HepG2 (cell line): ENCODE data around the gene BCAN. TPM values are rescaled to one million over a fixed set of nuclear protein-coding genes. Genes with fewer than 3 reads are reported as not detected.
A peak's percentile ranks its signal among the peaks of the same experiment; 100 is the strongest.

Source experiments
- ATAC-seq: fragments of 200-7000 bp; cut with Tn5 transposase; 3 replicates; pipeline ENCODE4 v1.9.1; 2020; ENCODE audit warnings: mild to moderate bottlenecking, moderate library complexity
- BruUV-seq: library from RNA; stranded (reverse); fragments of 400-500 nt; replicated peaks from 2 replicates; lab custom pipeline; 2021; lab: Mats Ljungman, UMichigan
- CTCF ChIA-PET: fragments of 300-600 bp; formaldehyde crosslinking; extraction: SDS; loops from one replicate; lab custom pipeline; 2021; ENCODE audit warnings: low total read pairs, inconsistent platforms, low intra/inter-chr PET ratio; lab: Yijun Ruan, JAX
- POLR2A ChIA-PET: fragments of 350-600 bp; sonication (Branson Sonifier 250); formaldehyde crosslinking; loops from one replicate; lab custom pipeline; 2020; ENCODE audit warnings: antibody characterized with exemption, inconsistent platforms; lab: Yijun Ruan, JAX
- DNase-seq: peaks from one replicate; pipeline ENCODE4 v3.0.0-alpha.2; 2015; ENCODE audit warnings: low spot score
- FAIRE-seq: peaks from 3 replicates; lab custom pipeline; 2011; peaks lifted over from hg19 to GRCh38; lab: Jason Lieb, UNC
- H2AFZ ChIP-seq: one replicate; pipeline ENCODE4 v1.6.1; 2011; ENCODE audit warnings: low read length, inconsistent platforms
- H3K27ac ChIP-seq: fragments of 300-600 bp; 3 replicates; pipeline ENCODE4 v1.8.0; 2011; ENCODE audit warnings: mixed run types, mild to moderate bottlenecking, mixed read lengths, low read length, inconsistent platforms; ENCODE audit not compliant: insufficient read depth; ENCODE audit errors: extremely low read length
- H3K27me3 ChIP-seq, 2 experiments: fragments of 200-600 bp in 1 of 2; 2 replicates in 1 of 2; 3 replicates in 1 of 2; pipeline versions ENCODE4 v1.6.0 to v1.8.0; 2011; ENCODE audit warnings: low read length in 2 of 2, mild to moderate bottlenecking in 2 of 2, moderate library complexity in 2 of 2, inconsistent platforms in 1 of 2; ENCODE audit not compliant: insufficient read depth in 2 of 2, control insufficient read depth in 1 of 2
- H3K36me3 ChIP-seq, 2 experiments: fragments of 200-600 bp in 1 of 2; replicated peaks in 1 of 2; 2 replicates in 1 of 2; 3 replicates in 1 of 2; pipeline versions ENCODE4 v1.5.1 to v1.8.0; 2011; ENCODE audit warnings: low read length in 2 of 2, inconsistent platforms in 1 of 2; ENCODE audit not compliant: insufficient read depth in 2 of 2, control insufficient read depth in 1 of 2
- H3K4me1 ChIP-seq: 2 replicates; pipeline ENCODE4 v1.5.1; 2012; ENCODE audit warnings: low read length, inconsistent platforms; ENCODE audit not compliant: insufficient read depth
- H3K4me2 ChIP-seq: 2 replicates; pipeline ENCODE4 v1.6.0; 2011; ENCODE audit warnings: low read depth, low read length, inconsistent platforms
- H3K4me3 ChIP-seq, 3 experiments: fragments of 200-600 bp in 1 of 3; sonication (generic), shearing (Covaris generic) in 1 of 3; replicated peaks in 1 of 3; 2 replicates each; pipeline ENCODE4 v1.5.1; 2011 to 2016; ENCODE audit warnings: low read length in 3 of 3, inconsistent platforms in 2 of 3, low read depth in 2 of 3, mild to moderate bottlenecking in 2 of 3, control low read depth in 1 of 3, mixed read lengths in 1 of 3; ENCODE audit not compliant: insufficient read depth in 1 of 3
- H3K79me2 ChIP-seq: one replicate; pipeline ENCODE4 v1.6.1; 2011; ENCODE audit warnings: low read length, inconsistent platforms; ENCODE audit not compliant: insufficient read depth
- H3K9ac ChIP-seq: 2 replicates; pipeline ENCODE4 v1.6.0; 2011; ENCODE audit warnings: mild to moderate bottlenecking, low read depth, low read length, inconsistent platforms; ENCODE audit not compliant: insufficient read depth
- H3K9me3 ChIP-seq: 2 replicates; pipeline ENCODE4 v1.5.1; 2012; ENCODE audit warnings: mild to moderate bottlenecking, low read length
- H4K20me1 ChIP-seq: 2 replicates; pipeline ENCODE4 v1.6.0; 2011; ENCODE audit warnings: inconsistent platforms, mild to moderate bottlenecking, low read length, moderate library complexity; ENCODE audit not compliant: insufficient read depth
- AGO1 ChIP-seq: fragments of 200-400 bp; formaldehyde crosslinking; IDR thresholded peaks from 2 replicates; pipeline ENCODE4 v1.6.1; 2017; ENCODE audit warnings: mild to moderate bottlenecking, low read depth, low read length, moderate library complexity; ENCODE audit not compliant: poor library complexity, severe bottlenecking
- AGO2 ChIP-seq: fragments of 200-400 bp; formaldehyde crosslinking; optimal IDR thresholded peaks from 2 replicates; pipeline ENCODE3; 2017; ENCODE audit warnings: mild to moderate bottlenecking, low read depth, low read length, moderate library complexity
- CHD4 ChIP-seq: fragments of 200-600 bp; sonication (generic); IDR thresholded peaks from 2 replicates; pipeline ENCODE4 v1.7.0; 2017; ENCODE audit warnings: mild to moderate bottlenecking, low read length, borderline replicate concordance
- HOXA3 ChIP-seq: sonication (generic); formaldehyde crosslinking; IDR thresholded peaks from 2 replicates; pipeline ENCODE4 v1.5.0; 2020; ENCODE audit warnings: missing genetic modification reagents
- NONO ChIP-seq, 2 experiments: fragments of 450-650 bp in 1 of 2; sonication (generic) in 1 of 2; formaldehyde crosslinking in 1 of 2; IDR thresholded peaks in 1 of 2; conservative IDR thresholded peaks in 1 of 2; 2 replicates each; pipeline versions ENCODE4 v1.6.1 to v1.8.0; 2017 to 2022; ENCODE audit warnings: mild to moderate bottlenecking in 1 of 2, missing genetic modification reagents in 1 of 2, moderate library complexity in 1 of 2
- NR2F6 ChIP-seq, 2 experiments: IDR thresholded peaks; 2 replicates each; pipeline ENCODE4 v1.6.1; 2016; ENCODE audit warnings: antibody characterized with exemption in 1 of 2, mild to moderate bottlenecking in 1 of 2
- RBM22 ChIP-seq: fragments of 200-400 bp; formaldehyde crosslinking; optimal IDR thresholded peaks from 2 replicates; pipeline ENCODE3; 2017; ENCODE audit warnings: mild to moderate bottlenecking, low read length, moderate library complexity
- ZNF530 ChIP-seq: sonication (generic); formaldehyde crosslinking; IDR thresholded peaks from 2 replicates; pipeline ENCODE4 v1.5.0; 2020; ENCODE audit warnings: low read depth, mild to moderate bottlenecking, missing genetic modification reagents
- ZNF652 ChIP-seq: IDR thresholded peaks from 2 replicates; pipeline ENCODE4 v1.6.1; 2016; ENCODE audit warnings: low read depth, borderline replicate concordance
- ZNF768 ChIP-seq: sonication (generic); formaldehyde crosslinking; IDR thresholded peaks from 2 replicates; pipeline ENCODE4 v1.4.0; 2020; ENCODE audit warnings: missing genetic modification reagents
- WGBS: methylation state at CpG from one replicate; pipeline ENCODE4 v1.1.6; 2017; ENCODE audit warnings: low lambda C conversion rate; 5-methylcytosine and 5-hydroxymethylcytosine counted together
- in situ Hi-C: cut with HindIII; loops from 2 replicates; pipeline ENCODE4 v1.10.0; 2017; ENCODE audit warnings: low pct_unique_long_range_greater_than_20kb; ENCODE audit not compliant: extremely low pct_ligation_motif_present
- intact Hi-C: fragments of 100-400 bp; cut with micrococcal nuclease; formaldehyde crosslinking; loops from one replicate; pipeline ENCODE4 v1.10.0; 2022; ENCODE audit not compliant: unreplicated experiment
- polyA plus RNA-seq, 8 experiments: library from polyadenylated mRNA; depleted of rRNA in 3 of 8; stranded (reverse) in 7 of 8; unstranded in 1 of 8; fragments of >200 nt; fragmentation: Illumina TruSeq in 4 of 8; extraction: Trizol in 4 of 8; gene quantifications; 2 replicates each; pipeline versions ENCODE4 v1.2.1 to v1.2.3, GENCODE V29; 2011 to 2016; ENCODE audit warnings: low read depth in 4 of 8, missing spikeins in 1 of 8, mixed read lengths in 1 of 8; ENCODE audit not compliant: insufficient read depth in 1 of 8
- total RNA-seq, 5 experiments: library from RNA; depleted of rRNA; stranded (reverse); fragments of >200 nt; fragmentation: Illumina TruSeq; extraction: Trizol; gene quantifications; 2 replicates each; pipeline ENCODE4 v1.2.3, GENCODE V29; 2016; ENCODE audit warnings: low read depth in 1 of 5
- TF ChIP-seq, protein P1 (sequence below): sonication (generic); formaldehyde crosslinking; IDR thresholded peaks from 2 replicates; pipeline ENCODE4 v1.5.1; 2020; ENCODE audit warnings: missing genetic modification reagents, mild to moderate bottlenecking, borderline replicate concordance
- TF ChIP-seq, protein P2 (sequence below): sonication (generic); formaldehyde crosslinking; IDR thresholded peaks from 2 replicates; pipeline ENCODE4 v1.4.0; 2020; ENCODE audit warnings: missing genetic modification reagents
- TF ChIP-seq, protein P3 (sequence below): sonication (generic); formaldehyde crosslinking; IDR thresholded peaks from 2 replicates; pipeline ENCODE4 v1.4.0; 2020; ENCODE audit warnings: missing genetic modification reagents

BCAN gene
- total and polyA plus RNA-seq, 2 of the 13 experiments (the other 11 are each of a cell fraction or from before 2014, with no cell fraction given): not detected

DNA sequence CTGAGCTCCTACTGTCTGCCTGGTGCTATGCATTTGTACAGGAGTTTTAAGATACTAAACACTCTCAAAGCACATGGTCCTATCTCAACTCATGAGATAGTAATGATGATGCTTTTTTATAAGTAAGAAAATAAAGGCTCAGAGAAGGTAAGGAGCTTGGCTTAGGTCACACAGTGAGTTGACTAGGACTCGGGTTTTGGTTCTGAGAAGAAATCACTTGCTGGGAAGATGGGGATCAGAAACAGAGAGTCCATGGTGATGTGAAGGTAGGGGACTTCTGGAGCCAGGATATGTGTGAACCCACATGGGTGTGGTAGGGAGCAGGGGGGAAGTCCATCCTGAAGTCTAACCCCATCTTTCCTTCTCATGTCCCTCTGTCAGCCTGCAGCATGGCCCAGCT is 3.7 kb downstream of the BCAN start:
- Histone ChIP-seq H3K27me3 (no peaks in the 10 kb centered on the region), H3K27ac (no peak overlapping the region), H3K9ac (no peak overlapping the region), H4K20me1 (peaks cover 41% of the 10 kb centered on the region; the same call in 1 of the 2 replicates), H2AFZ (no peak overlapping the region), H3K79me2 (no peaks in the 10 kb centered on the region), H3K9me3 (no peaks in the 10 kb centered on the region), H3K4me2 (no peak overlapping the region), H3K36me3 (peaks cover 0 to 8% of the 10 kb centered on the region in 2 experiments; a peak in 2 of 5 replicates), H3K4me3 (no peak overlapping the region), H3K4me1 (no peaks in the 10 kb centered on the region)
- 91% methylated on average over 1 of the region's 1 CpG for WGBS
- ATAC-seq (no peak), FAIRE-seq (no peak), DNase-seq (no peak)
- no TSS peak for BruUV-seq
- intact Hi-C loops (no loop called here), in situ Hi-C loops (no loop called here)
- ChIA-PET POLR2A (interaction anchor here (1.0 kb wide), 1 partner anchor 15 kb away, joined by 4 read pairs; no protein-coding TSS in a partner anchor), CTCF (no interaction called here)
- TF ChIP-seq ZNF768 (CRISPR knock-in tag): peak; percentile 33; the same call in 1 of the 2 replicates
- TF ChIP-seq, protein P1, sequence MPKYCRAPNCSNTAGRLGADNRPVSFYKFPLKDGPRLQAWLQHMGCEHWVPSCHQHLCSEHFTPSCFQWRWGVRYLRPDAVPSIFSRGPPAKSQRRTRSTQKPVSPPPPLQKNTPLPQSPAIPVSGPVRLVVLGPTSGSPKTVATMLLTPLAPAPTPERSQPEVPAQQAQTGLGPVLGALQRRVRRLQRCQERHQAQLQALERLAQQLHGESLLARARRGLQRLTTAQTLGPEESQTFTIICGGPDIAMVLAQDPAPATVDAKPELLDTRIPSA (CRISPR knock-in tag): no peak
- TF ChIP-seq, all 625 proteins: peak for 1

DNA sequence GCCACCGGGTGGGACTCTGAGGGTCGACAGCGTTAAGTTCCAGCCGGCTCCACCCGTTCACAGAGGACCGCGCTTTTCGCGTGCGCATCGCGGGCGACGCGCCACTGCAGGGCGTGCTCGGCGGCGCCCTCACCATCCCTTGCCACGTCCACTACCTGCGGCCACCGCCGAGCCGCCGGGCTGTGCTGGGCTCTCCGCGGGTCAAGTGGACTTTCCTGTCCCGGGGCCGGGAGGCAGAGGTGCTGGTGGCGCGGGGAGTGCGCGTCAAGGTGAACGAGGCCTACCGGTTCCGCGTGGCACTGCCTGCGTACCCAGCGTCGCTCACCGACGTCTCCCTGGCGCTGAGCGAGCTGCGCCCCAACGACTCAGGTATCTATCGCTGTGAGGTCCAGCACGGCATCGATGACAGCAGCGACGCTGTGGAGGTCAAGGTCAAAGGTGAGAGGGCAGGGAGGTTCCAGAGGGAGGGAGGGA is 4.9 kb downstream of the BCAN start:
- no peak for FAIRE-seq
- TF ChIP-seq NR2F6 (IDR thresholded peaks at IDR 0.05) (peak; percentile 30; the same call in 1 of the 2 replicates), NR2F6 (CRISPR knock-in tag; IDR thresholded peaks at IDR 0.05) (no peak), AGO1 (peak; percentile 35), ZNF530 (CRISPR knock-in tag) (no peak), CHD4 (no peak), ZNF652 (no peak), RBM22 (peak; percentile 5), NONO (IDR thresholded peaks at IDR 0.05) (no peak), NONO (CRISPR knock-in tag; conservative IDR thresholded peaks at IDR 0.05) (0 out of 2 replicates have a peak, but pooled peaks have one; percentile 20), AGO2 (peak; percentile 91), HOXA3 (CRISPR knock-in tag) (peak; percentile 18; the same call in 1 of the 2 replicates)
- TF ChIP-seq, protein P2, sequence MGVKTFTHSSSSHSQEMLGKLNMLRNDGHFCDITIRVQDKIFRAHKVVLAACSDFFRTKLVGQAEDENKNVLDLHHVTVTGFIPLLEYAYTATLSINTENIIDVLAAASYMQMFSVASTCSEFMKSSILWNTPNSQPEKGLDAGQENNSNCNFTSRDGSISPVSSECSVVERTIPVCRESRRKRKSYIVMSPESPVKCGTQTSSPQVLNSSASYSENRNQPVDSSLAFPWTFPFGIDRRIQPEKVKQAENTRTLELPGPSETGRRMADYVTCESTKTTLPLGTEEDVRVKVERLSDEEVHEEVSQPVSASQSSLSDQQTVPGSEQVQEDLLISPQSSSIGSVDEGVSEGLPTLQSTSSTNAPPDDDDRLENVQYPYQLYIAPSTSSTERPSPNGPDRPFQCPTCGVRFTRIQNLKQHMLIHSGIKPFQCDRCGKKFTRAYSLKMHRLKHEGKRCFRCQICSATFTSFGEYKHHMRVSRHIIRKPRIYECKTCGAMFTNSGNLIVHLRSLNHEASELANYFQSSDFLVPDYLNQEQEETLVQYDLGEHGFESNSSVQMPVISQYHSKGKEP (CRISPR knock-in tag): no peak
- TF ChIP-seq, protein P3, sequence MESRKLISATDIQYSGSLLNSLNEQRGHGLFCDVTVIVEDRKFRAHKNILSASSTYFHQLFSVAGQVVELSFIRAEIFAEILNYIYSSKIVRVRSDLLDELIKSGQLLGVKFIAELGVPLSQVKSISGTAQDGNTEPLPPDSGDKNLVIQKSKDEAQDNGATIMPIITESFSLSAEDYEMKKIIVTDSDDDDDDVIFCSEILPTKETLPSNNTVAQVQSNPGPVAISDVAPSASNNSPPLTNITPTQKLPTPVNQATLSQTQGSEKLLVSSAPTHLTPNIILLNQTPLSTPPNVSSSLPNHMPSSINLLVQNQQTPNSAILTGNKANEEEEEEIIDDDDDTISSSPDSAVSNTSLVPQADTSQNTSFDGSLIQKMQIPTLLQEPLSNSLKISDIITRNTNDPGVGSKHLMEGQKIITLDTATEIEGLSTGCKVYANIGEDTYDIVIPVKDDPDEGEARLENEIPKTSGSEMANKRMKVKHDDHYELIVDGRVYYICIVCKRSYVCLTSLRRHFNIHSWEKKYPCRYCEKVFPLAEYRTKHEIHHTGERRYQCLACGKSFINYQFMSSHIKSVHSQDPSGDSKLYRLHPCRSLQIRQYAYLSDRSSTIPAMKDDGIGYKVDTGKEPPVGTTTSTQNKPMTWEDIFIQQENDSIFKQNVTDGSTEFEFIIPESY (CRISPR knock-in tag): peak; percentile 43; the same call in 1 of the 2 replicates

More for the DNA sequence above, 4.9 kb downstream of the BCAN start:
- ATAC-seq (no peak), DNase-seq (no peak)
- Histone ChIP-seq H3K27ac (no peak overlapping the region), H3K9ac (no peak overlapping the region), H3K36me3 (peaks cover 0 to 8% of the 10 kb centered on the region in 2 experiments; a peak in 2 of 5 replicates), H3K27me3 (no peaks in the 10 kb centered on the region), H3K4me3 (no peak overlapping the region), H4K20me1 (peaks cover 45% of the 10 kb centered on the region), H3K4me2 (no peak overlapping the region), H3K4me1 (no peaks in the 10 kb centered on the region), H3K9me3 (no peaks in the 10 kb centered on the region), H2AFZ (no peak overlapping the region), H3K79me2 (no peaks in the 10 kb centered on the region)
- intact Hi-C loops: no loop called here
- in situ Hi-C loops: no loop called here
- no TSS peak for BruUV-seq
- CTCF ChIA-PET: no interaction called here
- POLR2A ChIA-PET: no interaction called here
- WGBS: 95% methylated on average over 40 of the region's 51 CpGs
